ENCODE results near the gene HLA-DRB5.

The HLA-DRB5 gene

GRCh38 chr6:32501016-32501415 is 29.1 kb downstream of the HLA-DRB5 start:
- ATAC-seq (ENCODE audit: insufficient read depth, low read depth) (no peak), DNase-seq (no peak)

GRCh38 chr6:32492351-32492750 is 37.7 kb downstream of the HLA-DRB5 start:
- no peak for ATAC-seq (ENCODE audit: insufficient read depth, low read depth)
- TF ChIP-seq EZH2 (IDR thresholded peaks at IDR 0.05; ENCODE audit: borderline replicate concordance, low read depth, low read length, severe bottlenecking) (no peak), CTCF (IDR thresholded peaks at IDR 0.05; ENCODE audit: borderline replicate concordance, extremely low read depth, low read length, poor library complexity, severe bottlenecking) (no peak)
- H2AFZ ChIP-seq (ENCODE audit: low read depth, low read length) = no peak overlapping the region
- no peak overlapping the region for H3K4me3 ChIP-seq (ENCODE audit: low read depth in 1 of 2, low read length in 2 of 2)
- H4K20me1 ChIP-seq (ENCODE audit: insufficient read depth, low read length) = no peaks in the 10 kb centered on the region
- no peaks in the 10 kb centered on the region for H3K79me2 ChIP-seq (ENCODE audit: insufficient read depth, low read length)
- DNase-seq = no peak
- no peak overlapping the region for H3K27ac ChIP-seq (ENCODE audit: low read length)
- no peaks in the 10 kb centered on the region for H3K27me3 ChIP-seq (ENCODE audit: insufficient read depth, low read length, poor library complexity)
- no peak overlapping the region for H3K4me2 ChIP-seq (ENCODE audit: insufficient read depth, low read length)
- no peaks in the 10 kb centered on the region for H3K4me1 ChIP-seq (ENCODE audit: insufficient read depth, low read length)
- no peaks in the 10 kb centered on the region for H3K9me3 ChIP-seq (ENCODE audit: insufficient read depth, low read length, severe bottlenecking)
- H3K9ac ChIP-seq (ENCODE audit: low read depth, low read length) = no peak overlapping the region
- no peaks in the 10 kb centered on the region for H3K36me3 ChIP-seq (ENCODE audit: insufficient read depth, low read length)

More at GRCh38 chr6:32501016-32501415, 29.1 kb downstream of the HLA-DRB5 start:
- TF ChIP-seq CTCF (IDR thresholded peaks at IDR 0.05; ENCODE audit: borderline replicate concordance, extremely low read depth, low read length, poor library complexity, severe bottlenecking) (no peak), EZH2 (IDR thresholded peaks at IDR 0.05; ENCODE audit: borderline replicate concordance, low read depth, low read length, severe bottlenecking) (no peak)
- no peak overlapping the region for H3K4me3 ChIP-seq (ENCODE audit: low read depth in 1 of 2, low read length in 2 of 2)
- no peak overlapping the region for H3K27ac ChIP-seq (ENCODE audit: low read length)
- H3K79me2 ChIP-seq (ENCODE audit: insufficient read depth, low read length) = no peaks in the 10 kb centered on the region
- no peak overlapping the region for H3K9ac ChIP-seq (ENCODE audit: low read depth, low read length)
- H3K27me3 ChIP-seq (ENCODE audit: insufficient read depth, low read length, poor library complexity) = no peaks in the 10 kb centered on the region
- H3K9me3 ChIP-seq (ENCODE audit: insufficient read depth, low read length, severe bottlenecking) = no peaks in the 10 kb centered on the region
- no peaks in the 10 kb centered on the region for H3K4me1 ChIP-seq (ENCODE audit: insufficient read depth, low read length)
- H3K4me2 ChIP-seq (ENCODE audit: insufficient read depth, low read length) = no peak overlapping the region
- H4K20me1 ChIP-seq (ENCODE audit: insufficient read depth, low read length) = no peaks in the 10 kb centered on the region
- no peak overlapping the region for H2AFZ ChIP-seq (ENCODE audit: low read depth, low read length)
- no peaks in the 10 kb centered on the region for H3K36me3 ChIP-seq (ENCODE audit: insufficient read depth, low read length)

GRCh38 chr6:32491700-32492099 is 38.4 kb downstream of the HLA-DRB5 start:
- no peak overlapping the region for H2AFZ ChIP-seq (ENCODE audit: low read depth, low read length)
- H3K4me3 ChIP-seq (ENCODE audit: low read depth in 1 of 2, low read length in 2 of 2) = no peak overlapping the region
- H3K4me1 ChIP-seq (ENCODE audit: insufficient read depth, low read length) = no peaks in the 10 kb centered on the region
- no peaks in the 10 kb centered on the region for H3K27me3 ChIP-seq (ENCODE audit: insufficient read depth, low read length, poor library complexity)
- H3K79me2 ChIP-seq (ENCODE audit: insufficient read depth, low read length) = no peaks in the 10 kb centered on the region
- TF ChIP-seq CTCF (IDR thresholded peaks at IDR 0.05; ENCODE audit: borderline replicate concordance, extremely low read depth, low read length, poor library complexity, severe bottlenecking) (no peak), EZH2 (IDR thresholded peaks at IDR 0.05; ENCODE audit: borderline replicate concordance, low read depth, low read length, severe bottlenecking) (no peak)
- no peak overlapping the region for H3K27ac ChIP-seq (ENCODE audit: low read length)
- H3K4me2 ChIP-seq (ENCODE audit: insufficient read depth, low read length) = no peak overlapping the region
- no peaks in the 10 kb centered on the region for H3K9me3 ChIP-seq (ENCODE audit: insufficient read depth, low read length, severe bottlenecking)
- no peak for ATAC-seq (ENCODE audit: insufficient read depth, low read depth)
- no peak overlapping the region for H3K9ac ChIP-seq (ENCODE audit: low read depth, low read length)
- no peaks in the 10 kb centered on the region for H4K20me1 ChIP-seq (ENCODE audit: insufficient read depth, low read length)
- no peaks in the 10 kb centered on the region for H3K36me3 ChIP-seq (ENCODE audit: insufficient read depth, low read length)
- DNase-seq = no peak

GRCh38 chr6:32488083-32488482 is 42.0 kb downstream of the HLA-DRB5 start:
- H3K9ac ChIP-seq (ENCODE audit: low read depth, low read length) = no peak overlapping the region
- H2AFZ ChIP-seq (ENCODE audit: low read depth, low read length) = no peak overlapping the region
- no peak overlapping the region for H3K4me2 ChIP-seq (ENCODE audit: insufficient read depth, low read length)
- no peaks in the 10 kb centered on the region for H3K36me3 ChIP-seq (ENCODE audit: insufficient read depth, low read length)
- no peaks in the 10 kb centered on the region for H4K20me1 ChIP-seq (ENCODE audit: insufficient read depth, low read length)
- DNase-seq = no peak
- no peak overlapping the region for H3K4me3 ChIP-seq (ENCODE audit: low read depth in 1 of 2, low read length in 2 of 2)
- ATAC-seq (ENCODE audit: insufficient read depth, low read depth) = no peak
- H3K27me3 ChIP-seq (ENCODE audit: insufficient read depth, low read length, poor library complexity) = peaks cover 3% of the 10 kb centered on the region
- H3K4me1 ChIP-seq (ENCODE audit: insufficient read depth, low read length) = no peaks in the 10 kb centered on the region
- H3K79me2 ChIP-seq (ENCODE audit: insufficient read depth, low read length) = no peaks in the 10 kb centered on the region
- H3K27ac ChIP-seq (ENCODE audit: low read length) = no peak overlapping the region
- no peaks in the 10 kb centered on the region for H3K9me3 ChIP-seq (ENCODE audit: insufficient read depth, low read length, severe bottlenecking)
- no peak for TF ChIP-seq EZH2 (IDR thresholded peaks at IDR 0.05; ENCODE audit: borderline replicate concordance, low read depth, low read length, severe bottlenecking)
- TF ChIP-seq CTCF (IDR thresholded peaks at IDR 0.05; ENCODE audit: borderline replicate concordance, extremely low read depth, low read length, poor library complexity, severe bottlenecking) = no peak

All from DND-41 (cell line).